ENCODE data around the gene TMEM97. TPM values are rescaled to one million over a fixed set of nuclear protein-coding genes. Genes with fewer than 3 reads are reported as not detected.

TMEM97 gene
- total RNA-seq, result 10 to 100 TPM; 72.1 to 80.7 TPM
- 137 TPM for polyA plus RNA-seq (2013, experiment 1 of 2)
- 133 TPM for polyA plus RNA-seq (2013, experiment 2 of 2)
- long read RNA-seq, experiment 1, transcript TMEM97-201 (3 exons, 2,568 nt), result major isoform, 10 of 28 reads
- long read RNA-seq, experiment 1, partial matches to known transcripts, result 11 of 28 reads
- long read RNA-seq, experiment 1, other reads (novel, unspliced or antisense), result 7 of 28 reads
- long read RNA-seq, experiment 2, transcript TMEM97-201 (3 exons, 2,568 nt), result major isoform, 157 of 178 reads
- long read RNA-seq, experiment 2, partial matches to known transcripts, result 3 of 178 reads
- long read RNA-seq, experiment 2, other reads (novel, unspliced or antisense), result 16 of 178 reads
- long read RNA-seq, experiment 3, transcript TMEM97-201 (3 exons, 2,568 nt), result major isoform, 340 of 391 reads
- long read RNA-seq, experiment 3, partial matches to known transcripts, result 6 of 391 reads
- long read RNA-seq, experiment 3, other reads (novel, unspliced or antisense), result 42 of 391 reads
- long read RNA-seq, experiment 4, transcript TMEM97-201 (3 exons, 2,568 nt), result major isoform, 108 of 132 reads
- long read RNA-seq, experiment 4, partial matches to known transcripts, result 0 of 132 reads
- long read RNA-seq, experiment 4, other reads (novel, unspliced or antisense), result 23 of 132 reads

- Histone ChIP-seq H3K27ac (ENCODE audit: low read depth, low read length) (peak within 1 kb of the TSS; percentile 77), H3K9me3 (ENCODE audit: control insufficient read depth, low read length) (no peaks in the 10 kb centered on the region), H3K9ac (ENCODE audit: extremely low read depth, low read length, poor library complexity, severe bottlenecking) (peak within 1 kb of the TSS; percentile 58), H3K4me3 (ENCODE audit: low read length) (peak within 1 kb of the TSS; percentile 94), H3K4me1 (ENCODE audit: control insufficient read depth, insufficient read depth, low read length) (no peaks in the 10 kb centered on the region), H3K36me3 (ENCODE audit: control insufficient read depth, insufficient read depth, low read length) (no peaks in the 10 kb centered on the region), H3K27me3 (ENCODE audit: control insufficient read depth, insufficient read depth, low read length, poor library complexity, severe bottlenecking) (peaks cover 5% of the 10 kb centered on the region)
- WGBS, 2 experiments (ENCODE audit: insufficient coverage in 1 of 2, insufficient read length in 1 of 2), result 0 to 1% methylated on average over 36 to 72 of the region's 72 CpGs
- peak; percentile 36 for TF ChIP-seq CTCF (conservative IDR thresholded peaks at IDR 0.05)
- peaks cover 14% of the 10 kb centered on the region for H3K36me3 Mint-ChIP-seq (ENCODE audit: low read depth)
- H3K4me1 Mint-ChIP-seq, result peaks cover 45% of the 10 kb centered on the region
- peak within 1 kb of the TSS; percentile 91 for H3K4me3 Mint-ChIP-seq
- peak within 1 kb of the TSS; percentile 93 for H3K27ac Mint-ChIP-seq
- H3K9me3 Mint-ChIP-seq, result no peaks in the 10 kb centered on the region
- H3K27me3 Mint-ChIP-seq (ENCODE audit: insufficient read depth), result peaks cover 15% of the 10 kb centered on the region
- DNase-seq, result peak; percentile 99
These were observed at the start of gene TMEM97 for GRCh38 chr17:28318759-28319597. Gene TMEM97 (plus strand): TSS chr17:28319200. CDS start chr17:28319240, 40 bp downstream.

GRCh38 chr17:28270055-28270454 is 48.9 kb upstream of the TMEM97 start:
- H3K4me1 ChIP-seq (ENCODE audit: control insufficient read depth, insufficient read depth, low read length), result no peaks in the 10 kb centered on the region
- no peak overlapping the region for H3K27ac Mint-ChIP-seq
- peaks cover 23% of the 10 kb centered on the region for H3K27me3 Mint-ChIP-seq (ENCODE audit: insufficient read depth)
- H3K9ac ChIP-seq (ENCODE audit: extremely low read depth, low read length, poor library complexity, severe bottlenecking), result no peak overlapping the region
- H3K9me3 ChIP-seq (ENCODE audit: control insufficient read depth, low read length), result peaks cover 22% of the 10 kb centered on the region
- peaks cover 9% of the 10 kb centered on the region for H3K36me3 Mint-ChIP-seq (ENCODE audit: low read depth)
- H3K4me1 Mint-ChIP-seq, result no peaks in the 10 kb centered on the region
- H3K4me3 ChIP-seq (ENCODE audit: low read length), result no peak overlapping the region
- H3K9me3 Mint-ChIP-seq, result peaks cover 34% of the 10 kb centered on the region
- DNase-seq, result peak; percentile 20
- H3K27me3 ChIP-seq (ENCODE audit: control insufficient read depth, insufficient read depth, low read length, poor library complexity, severe bottlenecking), result no peaks in the 10 kb centered on the region
- H3K4me3 Mint-ChIP-seq, result no peak overlapping the region
- 96 to 100% methylated on average over 2 of the region's 2 CpGs for WGBS, 2 experiments (ENCODE audit: insufficient coverage in 1 of 2, insufficient read length in 1 of 2)
- TF ChIP-seq CTCF (conservative IDR thresholded peaks at IDR 0.05), result no peak
- H3K27ac ChIP-seq (ENCODE audit: low read depth, low read length), result no peak overlapping the region
- no peaks in the 10 kb centered on the region for H3K36me3 ChIP-seq (ENCODE audit: control insufficient read depth, insufficient read depth, low read length)

GRCh38 chr17:28270926-28271325 is 48.1 kb upstream of the TMEM97 start:
- H3K27me3 ChIP-seq (ENCODE audit: control insufficient read depth, insufficient read depth, low read length, poor library complexity, severe bottlenecking), result no peaks in the 10 kb centered on the region
- no peak overlapping the region for H3K9ac ChIP-seq (ENCODE audit: extremely low read depth, low read length, poor library complexity, severe bottlenecking)
- no peak overlapping the region for H3K27ac Mint-ChIP-seq
- peaks cover 23% of the 10 kb centered on the region for H3K27me3 Mint-ChIP-seq (ENCODE audit: insufficient read depth)
- H3K9me3 Mint-ChIP-seq, result peaks cover 27% of the 10 kb centered on the region
- H3K4me1 ChIP-seq (ENCODE audit: control insufficient read depth, insufficient read depth, low read length), result no peaks in the 10 kb centered on the region
- 96 to 100% methylated on average over 1 of the region's 1 CpG for WGBS, 2 experiments (ENCODE audit: insufficient coverage in 1 of 2, insufficient read length in 1 of 2)
- no peak overlapping the region for H3K27ac ChIP-seq (ENCODE audit: low read depth, low read length)
- DNase-seq, result no peak
- no peaks in the 10 kb centered on the region for H3K4me1 Mint-ChIP-seq
- peaks cover 13% of the 10 kb centered on the region for H3K9me3 ChIP-seq (ENCODE audit: control insufficient read depth, low read length)
- peaks cover 6% of the 10 kb centered on the region for H3K36me3 Mint-ChIP-seq (ENCODE audit: low read depth)
- H3K4me3 Mint-ChIP-seq, result no peak overlapping the region
- no peaks in the 10 kb centered on the region for H3K36me3 ChIP-seq (ENCODE audit: control insufficient read depth, insufficient read depth, low read length)
- H3K4me3 ChIP-seq (ENCODE audit: low read length), result no peak overlapping the region
- no peak for TF ChIP-seq CTCF (conservative IDR thresholded peaks at IDR 0.05)
